ENCODE results near the gene TSPAN18. TPM values are rescaled to one million over a fixed set of nuclear protein-coding genes. Genes with fewer than 3 reads are reported as not detected.

TSPAN18 gene
- total RNA-seq, 1 experiment from 2014 or later = not detected

- peak; percentile 70 for DNase-seq (ENCODE audit: low read depth, low spot score)
- in situ Hi-C loops (cut with HindIII; ENCODE audit: low pct_unique_long_range_greater_than_20kb, low sequenced_read_pairs) = no loop called here
Measured at GRCh38 chr11:44899959-44900358, 173.2 kb downstream of the TSPAN18 start.

- no peak for DNase-seq (ENCODE audit: low read depth, low spot score)
- in situ Hi-C loops (cut with HindIII; ENCODE audit: low pct_unique_long_range_greater_than_20kb, low sequenced_read_pairs) = no loop called here
Measured at GRCh38 chr11:44901120-44901633, 174.4 kb downstream of the TSPAN18 start.

- DNase-seq (ENCODE audit: low read depth, low spot score) = no peak
- in situ Hi-C loops (cut with HindIII; ENCODE audit: low pct_unique_long_range_greater_than_20kb, low sequenced_read_pairs) = no loop called here
Measured at GRCh38 chr11:44901786-44902185, 175.0 kb downstream of the TSPAN18 start.

- in situ Hi-C loops (cut with HindIII; ENCODE audit: low pct_unique_long_range_greater_than_20kb, low sequenced_read_pairs) = no loop called here
- no peak for DNase-seq (ENCODE audit: low read depth, low spot score)
Measured at GRCh38 chr11:44903035-44903434, 176.3 kb downstream of the TSPAN18 start.

GRCh38 chr11:44903518-44903917 is 176.8 kb downstream of the TSPAN18 start:
- in situ Hi-C loops (cut with HindIII; ENCODE audit: low pct_unique_long_range_greater_than_20kb, low sequenced_read_pairs) = no loop called here
- no peak for DNase-seq (ENCODE audit: low read depth, low spot score)

- DNase-seq (ENCODE audit: low read depth, low spot score) = no peak
- in situ Hi-C loops (cut with HindIII; ENCODE audit: low pct_unique_long_range_greater_than_20kb, low sequenced_read_pairs) = no loop called here
Measured at GRCh38 chr11:44904261-44905020, 177.7 kb downstream of the TSPAN18 start.

- in situ Hi-C loops (cut with HindIII; ENCODE audit: low pct_unique_long_range_greater_than_20kb, low sequenced_read_pairs) = no loop called here
- no peak for DNase-seq (ENCODE audit: low read depth, low spot score)
Measured at GRCh38 chr11:44905131-44905866, 178.5 kb downstream of the TSPAN18 start.

GRCh38 chr11:44906649-44907048 is 179.9 kb downstream of the TSPAN18 start:
- in situ Hi-C loops (cut with HindIII; ENCODE audit: low pct_unique_long_range_greater_than_20kb, low sequenced_read_pairs) = no loop called here

GRCh38 chr11:44909557-44909956 is 182.8 kb downstream of the TSPAN18 start:
- in situ Hi-C loops (cut with HindIII; ENCODE audit: low pct_unique_long_range_greater_than_20kb, low sequenced_read_pairs) = no loop called here
- DNase-seq (ENCODE audit: low read depth, low spot score) = no peak

More at GRCh38 chr11:44906649-44907048, 179.9 kb downstream of the TSPAN18 start:
- no peak for DNase-seq (ENCODE audit: low read depth, low spot score)

- DNase-seq (ENCODE audit: low read depth, low spot score) = no peak
- in situ Hi-C loops (cut with HindIII; ENCODE audit: low pct_unique_long_range_greater_than_20kb, low sequenced_read_pairs) = no loop called here
Measured at GRCh38 chr11:44910591-44910990, 183.8 kb downstream of the TSPAN18 start.

- in situ Hi-C loops (cut with HindIII; ENCODE audit: low pct_unique_long_range_greater_than_20kb, low sequenced_read_pairs) = no loop called here
- DNase-seq (ENCODE audit: low read depth, low spot score) = peak; percentile 86
Measured at GRCh38 chr11:44911029-44911814, 184.5 kb downstream of the TSPAN18 start.

- no peak for DNase-seq (ENCODE audit: low read depth, low spot score)
- in situ Hi-C loops (cut with HindIII; ENCODE audit: low pct_unique_long_range_greater_than_20kb, low sequenced_read_pairs) = no loop called here
Measured at GRCh38 chr11:44912270-44912987, 185.7 kb downstream of the TSPAN18 start.

GRCh38 chr11:44913502-44913901 is 186.7 kb downstream of the TSPAN18 start:
- DNase-seq (ENCODE audit: low read depth, low spot score) = no peak
- in situ Hi-C loops (cut with HindIII; ENCODE audit: low pct_unique_long_range_greater_than_20kb, low sequenced_read_pairs) = no loop called here

GRCh38 chr11:44914105-44914504 is 187.3 kb downstream of the TSPAN18 start:
- in situ Hi-C loops (cut with HindIII; ENCODE audit: low pct_unique_long_range_greater_than_20kb, low sequenced_read_pairs) = no loop called here
- DNase-seq (ENCODE audit: low read depth, low spot score) = no peak

GRCh38 chr11:44915004-44915403 is 188.2 kb downstream of the TSPAN18 start:
- no peak for DNase-seq (ENCODE audit: low read depth, low spot score)
- in situ Hi-C loops (cut with HindIII; ENCODE audit: low pct_unique_long_range_greater_than_20kb, low sequenced_read_pairs) = no loop called here

- DNase-seq (ENCODE audit: low read depth, low spot score) = no peak
- in situ Hi-C loops (cut with HindIII; ENCODE audit: low pct_unique_long_range_greater_than_20kb, low sequenced_read_pairs) = no loop called here
Measured at GRCh38 chr11:44915621-44916020, 188.9 kb downstream of the TSPAN18 start.

GRCh38 chr11:44916331-44916730 is 189.6 kb downstream of the TSPAN18 start:
- DNase-seq (ENCODE audit: low read depth, low spot score) = no peak
- in situ Hi-C loops (cut with HindIII; ENCODE audit: low pct_unique_long_range_greater_than_20kb, low sequenced_read_pairs) = no loop called here

Data from SK-MEL-5 (cell line).